Liver (tissue), 9 donors: ENCODE results near the gene PLIN1. TPM values are rescaled to one million over a fixed set of nuclear protein-coding genes. Genes with fewer than 3 reads are reported as not detected.
A peak's percentile ranks its signal among the peaks of the same experiment; 100 is the strongest.

Source experiments
- DNase-seq: peaks from one replicate; pipeline ENCODE4 v3.0.0-alpha.2; 2017; ENCODE audit warnings: low spot score
- H3K27ac ChIP-seq, 2 donors: one replicate each; pipeline ENCODE4 v1.7.0; 2013; ENCODE audit warnings: inconsistent platforms in 2 of 2, low read length in 2 of 2, control low read depth in 1 of 2, low read depth in 1 of 2, mild to moderate bottlenecking in 1 of 2
- H3K27me3 ChIP-seq, 4 donors: one replicate each; pipeline versions ENCODE4 v1.6.1 to v1.7.0; 2013; ENCODE audit warnings: low read length in 3 of 4, inconsistent platforms in 1 of 4, mild to moderate bottlenecking in 1 of 4, moderate library complexity in 1 of 4; ENCODE audit not compliant: control insufficient read depth in 4 of 4, insufficient read depth in 4 of 4
- H3K36me3 ChIP-seq, 4 donors: one replicate each; pipeline versions ENCODE4 v1.6.1 to v1.7.0; 2013; ENCODE audit warnings: low read length in 3 of 4, mild to moderate bottlenecking in 3 of 4, low read depth in 1 of 4, moderate library complexity in 1 of 4; ENCODE audit not compliant: control insufficient read depth in 4 of 4, insufficient read depth in 3 of 4
- H3K4me1 ChIP-seq, 4 donors: one replicate each; pipeline versions ENCODE4 v1.6.1 to v1.7.0; 2013; ENCODE audit warnings: low read length in 3 of 4, mild to moderate bottlenecking in 3 of 4, moderate library complexity in 1 of 4; ENCODE audit not compliant: control insufficient read depth in 4 of 4, insufficient read depth in 4 of 4
- H3K4me3 ChIP-seq, 3 donors: one replicate each; pipeline versions ENCODE4 v1.6.1 to v1.7.0; 2013; ENCODE audit warnings: low read length in 3 of 3, control low read depth in 1 of 3, low read depth in 1 of 3, mild to moderate bottlenecking in 1 of 3
- H3K9ac ChIP-seq, 2 donors: one replicate each; pipeline ENCODE4 v1.7.0; 2013; ENCODE audit warnings: low read length in 2 of 2, mild to moderate bottlenecking in 2 of 2, moderate library complexity in 2 of 2, control low read depth in 1 of 2, low read depth in 1 of 2
- H3K9me3 ChIP-seq, 4 donors: one replicate each; pipeline versions ENCODE4 v1.6.1 to v1.7.0; 2013; ENCODE audit warnings: low read length in 3 of 4; ENCODE audit not compliant: control insufficient read depth in 4 of 4
- EGR1 ChIP-seq, 2 donors: IDR thresholded peaks; 2 replicates each; pipeline ENCODE4 v1.6.1; 2016 to 2018; ENCODE audit warnings: antibody characterized with exemption in 2 of 2, low read depth in 2 of 2
- FOXA2 ChIP-seq: IDR thresholded peaks from 2 replicates; pipeline ENCODE4 v1.6.1; 2016; ENCODE audit warnings: antibody characterized with exemption
- GABPA ChIP-seq, 2 donors: IDR thresholded peaks in 1 of 2; conservative IDR thresholded peaks in 1 of 2; 2 replicates each; pipeline ENCODE4 v1.6.1; 2016; ENCODE audit warnings: antibody characterized with exemption in 2 of 2, mild to moderate bottlenecking in 1 of 2, moderate library complexity in 1 of 2
- HNF4A ChIP-seq, 2 donors: conservative IDR thresholded peaks; 2 replicates each; pipeline ENCODE4 v1.6.1; 2016; ENCODE audit warnings: antibody characterized with exemption in 2 of 2, mild to moderate bottlenecking in 2 of 2
- NR2F2 ChIP-seq: IDR thresholded peaks from 2 replicates; pipeline ENCODE4 v1.6.1; 2016; ENCODE audit warnings: antibody characterized with exemption
- RAD21 ChIP-seq, 2 donors: IDR thresholded peaks; 2 replicates each; pipeline ENCODE4 v1.6.1; 2016; ENCODE audit warnings: antibody characterized with exemption in 2 of 2, mild to moderate bottlenecking in 2 of 2
- REST ChIP-seq: IDR thresholded peaks from 2 replicates; pipeline ENCODE4 v1.6.1; 2016; ENCODE audit warnings: antibody characterized with exemption, mild to moderate bottlenecking
- RXRA ChIP-seq, 2 donors: IDR thresholded peaks; 2 replicates each; pipeline ENCODE4 v1.6.1; 2017 to 2018; ENCODE audit warnings: antibody characterized with exemption in 2 of 2, mild to moderate bottlenecking in 1 of 2
- SP1 ChIP-seq: IDR thresholded peaks from 2 replicates; pipeline ENCODE4 v1.6.1; 2018; ENCODE audit warnings: antibody characterized with exemption, mild to moderate bottlenecking
- TAF1 ChIP-seq: conservative IDR thresholded peaks from 2 replicates; pipeline ENCODE4 v1.6.1; 2016; ENCODE audit warnings: antibody characterized with exemption, mild to moderate bottlenecking
- WGBS: extraction: QIAGEN DNeasy Blood & Tissue Kit; methylation state at CpG from one replicate; pipeline ENCODE4 v1.1.7; 2013; 5-methylcytosine and 5-hydroxymethylcytosine counted together
- polyA plus RNA-seq, 2 donors: library from polyadenylated mRNA; stranded (reverse) in 1 of 2; unstranded in 1 of 2; fragments of 200-250 nt in 1 of 2; fragments of >200 nt in 1 of 2; fragmentation: Nextera tagmentation in 1 of 2; extraction: Ambion mirVana in 1 of 2; gene quantifications; one replicate each; pipeline versions ENCODE4 v1.2.1 to v1.2.3, GENCODE V29; 2013 to 2015
- total RNA-seq, 2 donors: library from RNA; depleted of rRNA; stranded (reverse); fragments of >200 nt; gene quantifications; one replicate each; pipeline ENCODE4 v1.2.3, GENCODE V29; 2014
- TF ChIP-seq, protein P1 (sequence below): IDR thresholded peaks from 2 replicates; pipeline ENCODE4 v1.6.1; 2016; ENCODE audit warnings: antibody characterized with exemption
- TF ChIP-seq, protein P2 (sequence below): IDR thresholded peaks from 2 replicates; pipeline ENCODE4 v1.6.1; 2016; ENCODE audit warnings: antibody characterized with exemption
- donor health status: healthy.
- donor health status: healthy.
- donor health status: healthy.
- donor health status: healthy.
- donor health status: healthy.

Gene PLIN1, protein sequence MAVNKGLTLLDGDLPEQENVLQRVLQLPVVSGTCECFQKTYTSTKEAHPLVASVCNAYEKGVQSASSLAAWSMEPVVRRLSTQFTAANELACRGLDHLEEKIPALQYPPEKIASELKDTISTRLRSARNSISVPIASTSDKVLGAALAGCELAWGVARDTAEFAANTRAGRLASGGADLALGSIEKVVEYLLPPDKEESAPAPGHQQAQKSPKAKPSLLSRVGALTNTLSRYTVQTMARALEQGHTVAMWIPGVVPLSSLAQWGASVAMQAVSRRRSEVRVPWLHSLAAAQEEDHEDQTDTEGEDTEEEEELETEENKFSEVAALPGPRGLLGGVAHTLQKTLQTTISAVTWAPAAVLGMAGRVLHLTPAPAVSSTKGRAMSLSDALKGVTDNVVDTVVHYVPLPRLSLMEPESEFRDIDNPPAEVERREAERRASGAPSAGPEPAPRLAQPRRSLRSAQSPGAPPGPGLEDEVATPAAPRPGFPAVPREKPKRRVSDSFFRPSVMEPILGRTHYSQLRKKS
- total RNA-seq = 10 to 100 TPM; 10.8 to 46.0 TPM
- polyA plus RNA-seq = 10 to 100 TPM; 10.2 to 15.8 TPM

- H3K9ac ChIP-seq = peak within 1 kb of the TSS; percentile 21 to 56
- DNase-seq = no peak
- no peaks in the 10 kb centered on the region for H3K9me3 ChIP-seq
- peak within 1 kb of the TSS; percentile 80 to 93 for H3K27ac ChIP-seq
- H3K4me1 ChIP-seq = peaks cover 4 to 45% (median 37%) of the 10 kb centered on the region in 4 donors
- 83% methylated on average over 2 of the region's 2 CpGs for WGBS
- peak in 1 of 2 donors; percentile 30 for TF ChIP-seq RXRA (IDR thresholded peaks at IDR 0.05)
- no peak for TF ChIP-seq FOXA2
- TF ChIP-seq NR2F2 = no peak
- TF ChIP-seq, protein P1, sequence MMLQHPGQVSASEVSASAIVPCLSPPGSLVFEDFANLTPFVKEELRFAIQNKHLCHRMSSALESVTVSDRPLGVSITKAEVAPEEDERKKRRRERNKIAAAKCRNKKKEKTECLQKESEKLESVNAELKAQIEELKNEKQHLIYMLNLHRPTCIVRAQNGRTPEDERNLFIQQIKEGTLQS = no peak
- TF ChIP-seq, protein P2, sequence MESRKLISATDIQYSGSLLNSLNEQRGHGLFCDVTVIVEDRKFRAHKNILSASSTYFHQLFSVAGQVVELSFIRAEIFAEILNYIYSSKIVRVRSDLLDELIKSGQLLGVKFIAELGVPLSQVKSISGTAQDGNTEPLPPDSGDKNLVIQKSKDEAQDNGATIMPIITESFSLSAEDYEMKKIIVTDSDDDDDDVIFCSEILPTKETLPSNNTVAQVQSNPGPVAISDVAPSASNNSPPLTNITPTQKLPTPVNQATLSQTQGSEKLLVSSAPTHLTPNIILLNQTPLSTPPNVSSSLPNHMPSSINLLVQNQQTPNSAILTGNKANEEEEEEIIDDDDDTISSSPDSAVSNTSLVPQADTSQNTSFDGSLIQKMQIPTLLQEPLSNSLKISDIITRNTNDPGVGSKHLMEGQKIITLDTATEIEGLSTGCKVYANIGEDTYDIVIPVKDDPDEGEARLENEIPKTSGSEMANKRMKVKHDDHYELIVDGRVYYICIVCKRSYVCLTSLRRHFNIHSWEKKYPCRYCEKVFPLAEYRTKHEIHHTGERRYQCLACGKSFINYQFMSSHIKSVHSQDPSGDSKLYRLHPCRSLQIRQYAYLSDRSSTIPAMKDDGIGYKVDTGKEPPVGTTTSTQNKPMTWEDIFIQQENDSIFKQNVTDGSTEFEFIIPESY = no peak
- TF ChIP-seq EGR1 (IDR thresholded peaks at IDR 0.05; ENCODE audit: low read depth in 2 of 2) = no peak
- TF ChIP-seq GABPA (IDR thresholded peaks at IDR 0.05 in 1 of 2, conservative IDR thresholded peaks at IDR 0.05 in 1 of 2) = no peak
- no peak for TF ChIP-seq RAD21 (IDR thresholded peaks at IDR 0.05)
- no peak for TF ChIP-seq TAF1
- TF ChIP-seq REST = no peak
- peak; percentile 4 to 44 for TF ChIP-seq HNF4A (conservative IDR thresholded peaks at IDR 0.05)
- H3K27me3 ChIP-seq = no peaks in the 10 kb centered on the region
- H3K4me3 ChIP-seq = no peak within 1 kb of the TSS
- peaks cover 0 to 15% (median 7%) of the 10 kb centered on the region in 4 donors for H3K36me3 ChIP-seq
Observed at GRCh38 chr15:89679212-89679611, at the start of gene PLIN1. TSS of gene PLIN1 (minus strand) at chr15:89679367. CDS start at chr15:89677489, 1,878 bp downstream.

DNA sequence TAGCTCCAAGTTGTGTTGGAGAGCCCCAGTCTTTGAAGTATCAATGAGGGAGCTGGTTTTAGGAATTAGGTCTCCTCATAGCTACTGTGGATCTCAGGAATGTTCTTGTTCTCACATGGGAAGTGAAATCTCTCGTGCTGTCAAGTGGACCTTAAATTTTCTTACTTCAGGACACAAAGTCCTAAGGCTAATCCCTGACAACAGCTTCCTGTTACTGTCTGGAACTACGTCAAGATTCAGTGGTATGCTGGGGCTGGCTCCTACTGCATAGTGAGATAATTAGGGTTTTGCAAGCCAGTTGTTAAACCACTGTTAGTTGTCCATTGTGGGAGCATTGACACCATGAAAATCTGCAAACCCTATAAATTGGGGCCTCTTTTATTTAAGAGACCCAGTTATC, 49.1 kb upstream of the PLIN1 start:
- H3K9me3 ChIP-seq = peaks cover 0 to 1% (median 0%) of the 10 kb centered on the region in 4 donors
- TF ChIP-seq SP1 = peak; percentile 72
- no peak for TF ChIP-seq NR2F2
- peak in 1 of 2 donors; percentile 13 for TF ChIP-seq RAD21 (IDR thresholded peaks at IDR 0.05)
- 62% methylated on average over 2 of the region's 2 CpGs for WGBS
- no peak overlapping the region for H3K27ac ChIP-seq
- H3K36me3 ChIP-seq = no peaks in the 10 kb centered on the region
- H3K27me3 ChIP-seq = no peaks in the 10 kb centered on the region
- H3K4me1 ChIP-seq = no peaks in the 10 kb centered on the region
- no peak for DNase-seq
- no peak overlapping the region for H3K4me3 ChIP-seq
- H3K9ac ChIP-seq = no peak overlapping the region
